ENCODE results near the gene GRM2.
"Not testable (repeated sequence)": the region's sequence is repeated elsewhere in the genome, so short reads cannot be mapped to it uniquely, and the experiment has no call there.

Gene GRM2

DNA sequence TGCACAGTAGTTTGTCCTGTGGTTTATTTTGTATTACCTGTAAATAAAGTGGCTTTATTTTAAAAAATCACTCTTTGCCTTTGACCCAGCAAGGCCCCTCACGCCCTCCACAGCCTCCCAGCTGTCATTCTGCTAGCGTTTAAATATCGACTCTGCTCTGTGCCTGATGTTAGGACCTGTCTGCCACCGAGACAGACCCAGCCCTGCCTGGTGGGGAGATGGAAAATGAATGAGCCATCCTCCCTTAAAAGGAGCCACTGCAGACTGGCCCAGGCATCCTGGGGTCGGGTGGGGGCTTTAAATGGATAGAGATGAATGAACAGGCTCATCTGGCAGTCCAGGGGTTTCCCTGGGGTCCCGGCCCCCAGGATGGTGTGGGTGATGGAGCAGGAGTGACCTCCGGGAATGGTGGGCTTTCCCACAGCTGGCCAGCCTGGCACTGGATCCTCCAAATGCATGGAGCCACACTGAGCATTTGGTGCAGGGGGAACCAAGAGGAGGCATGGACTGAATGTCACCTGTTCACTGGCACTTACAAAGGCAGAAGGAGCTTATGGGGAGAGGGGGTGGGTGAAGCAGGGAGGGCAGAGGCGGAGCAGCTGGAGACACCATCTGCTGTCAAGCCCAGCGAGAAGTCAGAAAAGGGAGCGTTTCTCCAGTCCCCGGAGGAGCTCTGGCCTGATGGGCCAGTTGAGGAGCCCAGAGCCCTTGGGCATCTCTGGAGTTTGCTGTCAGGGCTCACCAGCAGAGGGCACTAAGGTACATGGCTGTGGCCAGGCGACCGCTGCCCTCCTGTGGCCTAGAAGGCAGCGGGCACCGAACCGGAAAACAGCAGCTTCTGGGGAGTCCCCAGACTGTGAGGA lies 11.9 kb downstream of the GRM2 start:
- no peaks in the 10 kb centered on the region for H3K36me3 ChIP-seq (ENCODE audit: insufficient read depth, low read length)
- no peaks in the 10 kb centered on the region; the same call in 1 of the 2 replicates for H3K4me1 ChIP-seq (ENCODE audit: insufficient read depth, low read length)
- no peaks in the 10 kb centered on the region; the same call in 1 of the 2 replicates for H3K9me3 ChIP-seq (ENCODE audit: control insufficient read depth, insufficient read depth, low read length)
- no peak overlapping the region for H3K9ac ChIP-seq (ENCODE audit: low read depth, low read length)

DNA sequence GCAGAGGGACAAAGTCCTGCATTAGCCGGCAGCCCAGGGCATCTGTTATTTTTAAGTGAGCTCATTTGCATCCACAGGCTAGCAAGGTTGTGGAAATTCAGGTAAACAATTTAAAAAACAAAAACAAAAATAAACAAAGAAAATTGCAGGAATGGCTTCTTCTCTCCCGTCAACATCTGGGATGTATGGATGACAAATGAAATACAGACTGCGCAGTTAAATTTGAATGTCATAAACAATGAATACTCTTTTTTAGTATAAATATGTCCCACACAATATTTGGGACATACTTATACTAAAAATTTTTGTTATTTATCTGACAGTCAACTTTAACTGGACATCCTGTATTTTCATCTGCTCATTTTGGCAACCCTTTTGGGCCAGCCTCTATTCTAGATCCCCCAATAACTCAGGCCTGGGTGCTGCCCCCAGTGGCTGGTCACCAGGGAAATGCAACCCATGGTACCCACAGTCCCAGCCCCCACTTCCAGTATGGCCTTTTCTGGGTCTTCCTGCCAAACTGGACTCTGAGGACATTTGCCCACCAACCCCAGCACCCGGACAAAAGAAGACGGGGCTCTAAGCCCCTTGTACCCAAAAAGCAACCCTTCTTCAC lies 12.7 kb downstream of the GRM2 start:
- H3K9ac ChIP-seq (ENCODE audit: low read depth, low read length), result no peak overlapping the region
- H3K4me1 ChIP-seq (ENCODE audit: insufficient read depth, low read length), result no peaks in the 10 kb centered on the region; the same call in 1 of the 2 replicates
- H3K36me3 ChIP-seq (ENCODE audit: insufficient read depth, low read length), result no peaks in the 10 kb centered on the region
- H3K9me3 ChIP-seq (ENCODE audit: control insufficient read depth, insufficient read depth, low read length), result no peaks in the 10 kb centered on the region; the same call in 1 of the 2 replicates

DNA sequence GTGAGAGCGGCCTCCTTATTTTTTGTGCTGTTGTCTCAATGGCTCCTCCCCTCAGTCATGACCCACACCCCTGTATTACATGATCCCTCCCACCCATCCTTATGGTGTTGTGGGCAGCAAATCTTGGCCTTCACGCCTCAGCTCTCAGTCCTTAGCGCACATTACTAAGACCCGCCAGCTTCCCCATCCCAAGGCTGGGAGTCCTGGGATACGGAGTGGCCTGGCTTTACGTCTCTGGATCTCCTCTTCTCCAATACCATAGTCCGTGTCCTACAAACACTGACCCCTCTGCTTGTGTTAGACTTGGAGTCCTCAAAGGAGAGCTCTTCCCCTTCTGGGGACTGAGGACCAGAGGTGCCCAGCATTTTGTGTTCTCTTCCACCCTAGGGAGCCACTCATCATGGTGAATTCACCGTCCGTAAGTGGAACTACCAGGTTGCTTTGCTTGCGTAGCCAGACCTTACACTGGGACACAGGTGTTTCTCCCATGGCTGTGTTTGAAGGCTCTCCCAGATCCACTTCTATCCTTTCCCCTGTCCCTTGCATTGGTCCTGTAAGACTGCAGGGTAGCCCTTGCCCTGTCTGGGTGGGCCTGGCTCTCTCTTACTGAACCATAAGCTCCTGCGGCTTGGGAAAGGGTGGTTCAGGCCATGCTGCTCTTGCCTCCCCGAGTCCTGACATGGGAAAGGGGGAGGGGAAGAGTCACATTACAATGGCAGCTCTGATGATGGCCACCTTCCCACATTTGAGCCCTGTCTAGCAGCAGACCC lies 13.6 kb downstream of the GRM2 start:
- no peaks in the 10 kb centered on the region for H3K36me3 ChIP-seq (ENCODE audit: insufficient read depth, low read length)
- no peak overlapping the region for H3K9ac ChIP-seq (ENCODE audit: low read depth, low read length)
- H3K9me3 ChIP-seq (ENCODE audit: control insufficient read depth, insufficient read depth, low read length), result no peaks in the 10 kb centered on the region; the same call in 1 of the 2 replicates
- H3K4me1 ChIP-seq (ENCODE audit: insufficient read depth, low read length), result no peaks in the 10 kb centered on the region; the same call in 1 of the 2 replicates

DNA sequence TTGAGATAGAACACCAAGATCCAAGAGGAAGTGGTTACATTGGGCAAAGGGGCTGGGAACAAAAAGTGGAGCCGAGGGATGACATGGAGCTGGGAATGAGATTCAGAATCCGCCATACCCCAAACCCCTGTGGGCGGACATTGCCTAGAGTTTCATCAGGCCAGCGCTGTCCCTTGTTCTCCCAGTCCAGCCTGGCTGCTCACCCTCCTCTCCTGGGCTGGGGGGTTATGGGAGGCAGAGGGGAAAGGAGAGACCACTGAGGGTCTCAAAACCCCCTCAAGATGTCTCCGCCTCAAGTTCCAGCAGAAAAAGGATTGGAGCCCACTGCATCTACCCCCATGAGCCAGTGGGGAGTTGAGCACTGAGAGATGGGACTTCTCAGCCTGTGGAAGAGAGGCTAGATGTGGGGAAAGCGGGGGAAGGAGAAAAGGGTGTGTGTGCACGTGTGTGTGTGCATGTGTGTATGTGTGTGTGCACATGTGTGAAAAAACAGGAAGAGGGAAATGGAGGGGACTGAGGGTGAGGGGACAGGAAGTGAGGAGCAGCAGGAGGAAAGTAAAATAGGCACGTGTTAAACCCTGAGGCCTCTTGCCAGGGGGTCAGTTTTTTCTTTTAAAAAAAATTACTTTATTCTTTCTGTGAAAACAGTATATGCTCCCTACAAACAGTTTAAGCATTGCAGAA lies 14.3 kb downstream of the GRM2 start:
- Histone ChIP-seq H3K36me3 (ENCODE audit: insufficient read depth, low read length) (no peaks in the 10 kb centered on the region), H3K4me1 (ENCODE audit: insufficient read depth, low read length) (no peaks in the 10 kb centered on the region; the same call in 1 of the 2 replicates), H3K9ac (ENCODE audit: low read depth, low read length) (no peak overlapping the region), H3K9me3 (ENCODE audit: control insufficient read depth, insufficient read depth, low read length) (no peaks in the 10 kb centered on the region; the same call in 1 of the 2 replicates)

DNA sequence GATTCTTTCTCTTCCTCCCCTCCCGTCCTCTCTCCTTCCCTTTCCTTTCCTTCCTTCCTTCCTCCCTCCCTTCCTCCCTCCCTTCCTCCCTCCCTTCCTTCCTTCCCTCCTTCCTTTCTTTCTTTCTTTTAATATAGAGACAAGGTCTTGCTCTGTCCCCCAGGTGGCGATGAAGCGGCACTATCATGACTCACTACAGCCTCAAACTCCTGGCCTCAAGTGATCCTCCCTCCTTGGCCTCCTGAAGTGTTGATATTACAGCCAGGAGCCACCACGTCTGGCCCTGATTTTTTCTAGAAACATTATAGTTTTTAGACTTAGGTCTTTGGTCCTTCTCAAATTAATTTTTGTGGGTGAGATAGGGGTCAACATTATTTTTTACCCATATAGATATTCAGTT lies 15.5 kb downstream of the GRM2 start:
- Histone ChIP-seq H3K9ac (ENCODE audit: low read depth, low read length) (no peak overlapping the region), H3K36me3 (ENCODE audit: insufficient read depth, low read length) (no peaks in the 10 kb centered on the region), H3K9me3 (ENCODE audit: control insufficient read depth, insufficient read depth, low read length) (no peaks in the 10 kb centered on the region; the same call in none of the 2 replicates), H3K4me1 (ENCODE audit: insufficient read depth, low read length) (no peaks in the 10 kb centered on the region; the same call in 1 of the 2 replicates)

DNA sequence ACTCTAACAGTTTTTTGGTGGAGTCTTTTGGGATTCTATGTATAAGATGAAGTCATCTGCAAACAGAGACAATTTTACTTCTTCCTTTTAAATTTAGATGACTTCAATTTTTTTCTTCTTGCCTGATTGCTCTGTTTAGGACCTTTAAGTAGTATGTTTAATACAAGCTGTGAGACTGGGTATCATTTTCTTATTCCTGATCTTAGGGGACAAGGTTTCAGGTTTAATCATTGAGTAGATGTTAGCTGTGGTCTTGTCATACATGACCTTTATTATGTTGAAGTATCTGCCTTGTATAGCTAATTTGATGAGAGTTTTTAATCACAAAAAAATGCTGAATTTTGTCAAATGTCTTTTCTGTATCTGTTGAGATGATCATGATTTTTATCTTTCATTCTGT lies 20.6 kb downstream of the GRM2 start:
- no peak overlapping the region for H3K9ac ChIP-seq (ENCODE audit: low read depth, low read length)
- no peaks in the 10 kb centered on the region for H3K36me3 ChIP-seq (ENCODE audit: insufficient read depth, low read length)
- no peaks in the 10 kb centered on the region for H3K4me1 ChIP-seq (ENCODE audit: insufficient read depth, low read length)
- H3K9me3 ChIP-seq (ENCODE audit: control insufficient read depth, insufficient read depth, low read length), result no peaks in the 10 kb centered on the region; the same call in none of the 2 replicates

DNA sequence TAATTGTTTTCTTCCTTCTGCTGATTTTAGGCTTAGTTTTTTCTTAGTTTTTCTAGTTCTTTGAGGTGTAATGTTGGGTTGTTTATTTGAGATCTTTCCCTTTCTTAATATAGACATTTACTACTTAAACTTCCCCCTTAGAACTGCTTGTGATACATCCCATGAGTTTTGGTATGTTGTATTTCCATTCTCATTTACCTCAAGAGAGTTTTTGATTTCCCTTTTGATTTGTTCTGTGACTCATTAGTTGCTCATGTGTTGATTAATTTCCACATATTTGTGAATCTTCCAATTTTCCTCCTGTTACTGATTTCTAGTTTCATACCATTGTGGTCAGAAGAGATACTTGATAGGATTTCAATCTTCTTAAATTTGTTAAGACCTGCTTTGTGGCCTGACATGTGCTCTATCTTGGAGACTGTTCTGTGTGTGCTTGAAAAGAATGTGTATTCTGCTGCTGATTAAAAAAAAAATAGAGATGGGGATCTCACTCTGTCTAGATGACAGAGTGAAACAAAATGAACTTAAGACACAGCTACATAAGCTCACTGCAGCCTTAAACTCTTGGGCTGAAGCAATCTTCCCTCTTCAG lies 22.3 kb downstream of the GRM2 start:
- Histone ChIP-seq H3K9me3 (ENCODE audit: control insufficient read depth, insufficient read depth, low read length) (no peaks in the 10 kb centered on the region; the same call in 1 of the 2 replicates), H3K4me1 (ENCODE audit: insufficient read depth, low read length) (0 out of 2 replicates have a peak, but pooled peaks cover under 1% of the 10 kb centered on the region), H3K36me3 (ENCODE audit: insufficient read depth, low read length) (no peaks in the 10 kb centered on the region), H3K9ac (ENCODE audit: low read depth, low read length) (no peak overlapping the region)

DNA sequence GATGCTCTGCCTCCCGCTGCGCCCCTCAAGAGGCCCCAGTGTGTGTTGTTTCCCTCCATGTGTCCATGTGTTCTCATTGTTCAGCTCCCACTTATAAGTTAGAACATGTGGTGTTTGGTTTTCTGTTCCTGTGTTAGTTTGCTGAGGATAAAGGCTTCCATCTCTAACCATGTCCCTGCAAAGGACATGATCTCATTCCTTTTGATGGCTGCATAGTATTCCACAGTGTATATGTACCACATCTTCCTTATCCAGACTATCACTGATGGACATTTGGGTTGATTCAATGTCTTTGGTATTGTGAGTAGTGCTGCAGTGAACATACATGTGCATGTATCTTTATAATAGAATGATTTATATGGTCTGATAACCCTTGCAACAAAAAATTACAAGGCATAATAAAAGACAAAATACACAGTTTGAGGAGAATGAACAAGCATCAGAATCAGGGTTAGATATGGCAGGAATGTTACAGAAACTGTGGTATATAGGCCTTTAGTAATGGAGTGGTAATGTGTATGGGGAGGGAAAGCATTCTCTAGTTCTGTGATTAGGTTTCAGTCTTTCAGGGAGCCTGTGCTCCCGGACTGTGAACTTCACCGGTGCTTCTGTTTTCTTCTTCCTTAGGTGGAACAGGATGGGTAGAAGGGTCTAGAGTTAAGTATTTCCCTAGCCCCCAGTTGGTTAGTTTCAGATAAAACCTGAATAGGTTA lies 27.1 kb downstream of the GRM2 start:
- peaks cover 8% of the 10 kb centered on the region for H3K4me1 ChIP-seq (ENCODE audit: insufficient read depth, low read length)
- H3K36me3 ChIP-seq (ENCODE audit: insufficient read depth, low read length), result no peaks in the 10 kb centered on the region
- H3K9me3 ChIP-seq (ENCODE audit: control insufficient read depth, insufficient read depth, low read length), result no peaks in the 10 kb centered on the region
- H3K9ac ChIP-seq (ENCODE audit: low read depth, low read length), result no peak overlapping the region

DNA sequence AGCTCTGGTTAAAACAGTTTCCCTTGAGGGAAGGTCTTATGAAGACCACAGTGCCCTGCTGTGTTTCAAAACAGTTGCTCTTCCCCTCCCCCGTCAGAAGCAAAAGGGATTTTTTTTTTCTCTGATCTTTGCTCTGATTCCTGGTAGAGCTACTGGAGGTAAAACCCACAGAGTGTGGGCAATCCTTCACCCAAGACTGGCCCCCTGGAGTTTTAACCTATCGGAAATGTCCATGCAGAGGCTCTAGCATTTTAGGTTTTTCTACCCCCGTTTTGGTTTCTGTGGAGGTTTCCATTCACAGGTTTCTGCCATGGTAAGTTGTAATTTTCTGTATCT lies 27.7 kb downstream of the GRM2 start:
- H3K9ac ChIP-seq (ENCODE audit: low read depth, low read length), result no peak overlapping the region
- no peaks in the 10 kb centered on the region for H3K36me3 ChIP-seq (ENCODE audit: insufficient read depth, low read length)
- peaks cover 8% of the 10 kb centered on the region for H3K4me1 ChIP-seq (ENCODE audit: insufficient read depth, low read length)
- H3K9me3 ChIP-seq (ENCODE audit: control insufficient read depth, insufficient read depth, low read length), result no peaks in the 10 kb centered on the region

DNA sequence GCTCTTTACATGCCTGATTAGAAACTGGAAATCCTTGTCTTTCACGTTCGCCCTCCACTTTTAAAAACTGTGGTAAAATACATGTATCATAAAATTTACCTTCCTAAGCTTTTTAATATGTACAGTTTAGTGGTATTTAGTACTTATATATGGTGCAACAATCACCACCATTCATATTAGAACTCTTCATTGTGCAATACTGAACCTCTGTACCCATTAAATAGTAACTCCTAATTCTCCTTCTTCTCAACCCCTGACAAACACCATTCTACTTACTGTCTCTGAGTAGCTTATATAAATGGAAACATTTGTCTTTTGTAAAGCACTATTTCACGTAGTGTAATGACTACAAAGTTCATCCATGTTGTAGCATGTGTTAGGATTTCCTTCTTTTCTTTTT lies 28.2 kb downstream of the GRM2 start:
- Histone ChIP-seq H3K4me1 (ENCODE audit: insufficient read depth, low read length) (peaks cover 8% of the 10 kb centered on the region), H3K9ac (ENCODE audit: low read depth, low read length) (no peak overlapping the region), H3K9me3 (ENCODE audit: control insufficient read depth, insufficient read depth, low read length) (no peaks in the 10 kb centered on the region), H3K36me3 (ENCODE audit: insufficient read depth, low read length) (no peaks in the 10 kb centered on the region)

DNA sequence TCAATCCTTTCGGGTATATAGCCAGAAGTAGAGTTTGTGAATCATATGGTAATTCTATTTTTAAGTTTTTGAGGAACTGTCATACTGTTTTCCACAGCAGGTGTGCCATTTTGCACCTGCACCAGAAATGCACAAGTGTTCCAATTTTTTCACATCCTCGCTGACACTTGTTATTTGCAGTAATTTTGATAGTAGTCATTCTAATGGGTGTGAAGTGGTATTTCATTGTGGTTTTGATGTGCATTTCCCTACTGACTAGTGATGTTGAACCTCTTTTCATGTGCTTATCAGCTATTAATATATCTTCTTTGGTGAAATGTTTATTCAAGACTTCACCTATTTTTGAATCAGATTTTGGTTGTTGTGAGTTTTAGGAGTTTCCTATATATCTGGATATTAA lies 29.1 kb downstream of the GRM2 start:
- Histone ChIP-seq H3K36me3 (ENCODE audit: insufficient read depth, low read length) (no peaks in the 10 kb centered on the region), H3K9me3 (ENCODE audit: control insufficient read depth, insufficient read depth, low read length) (no peaks in the 10 kb centered on the region), H3K4me1 (ENCODE audit: insufficient read depth, low read length) (peaks cover 8% of the 10 kb centered on the region), H3K9ac (ENCODE audit: low read depth, low read length) (no peak overlapping the region)

DNA sequence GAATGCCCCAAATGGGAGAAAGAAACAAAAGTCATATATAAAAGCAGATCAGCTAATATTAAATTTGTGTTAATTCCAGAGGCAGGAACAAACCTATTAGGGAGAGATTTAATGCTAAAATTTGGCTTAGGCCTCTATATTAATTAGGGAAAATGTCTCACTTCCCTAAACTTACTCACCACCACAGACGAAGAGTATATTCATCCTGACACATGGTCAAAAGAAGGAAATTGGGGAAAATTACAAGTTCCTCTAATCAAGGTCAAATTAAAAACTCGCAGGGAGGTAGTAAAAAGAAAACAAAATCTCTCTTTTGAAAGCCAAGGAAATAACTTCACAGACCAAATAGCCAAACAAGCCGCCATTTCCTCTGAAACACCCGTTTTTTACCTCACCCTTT lies 32.2 kb downstream of the GRM2 start:
- H3K4me1 ChIP-seq (ENCODE audit: insufficient read depth, low read length), result peaks cover 8% of the 10 kb centered on the region
- no peaks in the 10 kb centered on the region for H3K9me3 ChIP-seq (ENCODE audit: control insufficient read depth, insufficient read depth, low read length)
- no peak overlapping the region for H3K9ac ChIP-seq (ENCODE audit: low read depth, low read length)
- H3K36me3 ChIP-seq (ENCODE audit: insufficient read depth, low read length), result no peaks in the 10 kb centered on the region

DNA sequence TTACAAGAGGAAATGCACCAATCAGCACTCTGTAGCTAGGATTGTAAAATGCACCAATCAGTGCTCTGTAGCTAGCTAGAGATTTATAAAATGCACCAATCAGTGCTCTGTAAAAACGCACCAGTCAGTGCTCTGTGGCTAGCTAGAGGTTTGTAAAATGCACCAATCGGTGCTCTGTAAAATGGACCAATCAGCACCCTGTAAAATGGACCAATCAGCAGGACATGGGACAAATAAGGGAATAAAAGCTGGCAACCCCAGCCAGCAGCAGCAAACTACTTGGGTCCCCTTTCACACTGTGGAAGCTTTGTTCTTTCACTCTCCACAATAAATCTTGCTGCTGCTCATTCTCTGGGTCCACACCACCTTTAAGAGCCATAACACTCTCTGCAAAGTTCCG lies 35.5 kb downstream of the GRM2 start:
- not testable (repeated sequence) for H3K4me1 ChIP-seq (ENCODE audit: insufficient read depth, low read length); H3K9me3 ChIP-seq (ENCODE audit: control insufficient read depth, insufficient read depth, low read length); H3K36me3 ChIP-seq (ENCODE audit: insufficient read depth, low read length)
- peak overlapping the region; percentile 40; the same call in 1 of the 2 replicates for H3K9ac ChIP-seq (ENCODE audit: low read depth, low read length)
